Measurements from ENCODE around the gene NFKBIB.

NFKBIB gene

DNA sequence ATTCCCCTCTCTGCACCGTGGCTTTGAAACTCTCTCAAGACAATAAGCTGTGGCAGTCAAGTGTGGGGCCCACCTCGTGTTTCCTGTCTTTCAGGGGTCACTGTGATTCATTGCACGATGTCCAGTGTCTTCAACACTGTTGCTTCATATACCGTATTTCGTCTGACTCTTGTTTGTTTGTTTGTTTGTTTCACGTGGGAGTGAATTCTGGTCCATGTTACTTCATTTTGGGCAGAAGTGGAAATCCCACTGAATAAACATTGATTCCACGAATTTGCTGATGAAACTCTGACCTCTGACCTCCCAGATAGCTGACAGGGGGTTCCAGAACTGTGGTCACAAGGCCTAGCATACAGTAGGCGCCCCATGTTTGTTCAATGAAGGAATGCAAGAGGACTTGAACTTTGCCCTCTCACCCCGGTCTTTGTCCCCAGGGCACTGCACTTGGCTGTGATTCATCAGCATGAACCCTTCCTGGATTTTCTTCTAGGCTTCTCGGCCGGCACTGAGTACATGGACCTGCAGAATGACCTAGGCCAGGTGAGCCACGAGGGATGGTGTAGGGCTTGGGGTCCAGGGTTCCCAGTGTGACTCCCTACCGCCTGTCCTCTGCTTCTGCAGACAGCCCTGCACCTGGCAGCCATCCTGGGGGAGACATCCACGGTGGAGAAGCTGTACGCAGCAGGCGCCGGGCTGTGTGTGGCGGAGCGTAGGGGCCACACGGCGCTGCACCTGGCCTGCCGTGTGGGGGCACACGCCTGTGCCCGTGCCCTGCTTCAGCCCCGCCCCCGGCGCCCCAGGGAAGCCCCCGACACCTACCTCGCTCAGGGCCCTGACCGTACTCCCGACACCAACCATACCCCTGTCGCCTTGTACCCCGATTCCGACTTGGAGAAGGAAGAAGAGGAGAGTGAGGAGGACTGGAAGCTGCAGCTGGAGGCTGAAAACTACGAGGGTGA lies 5.1 kb downstream of the NFKBIB start:
- no peak for DNase-seq

DNA sequence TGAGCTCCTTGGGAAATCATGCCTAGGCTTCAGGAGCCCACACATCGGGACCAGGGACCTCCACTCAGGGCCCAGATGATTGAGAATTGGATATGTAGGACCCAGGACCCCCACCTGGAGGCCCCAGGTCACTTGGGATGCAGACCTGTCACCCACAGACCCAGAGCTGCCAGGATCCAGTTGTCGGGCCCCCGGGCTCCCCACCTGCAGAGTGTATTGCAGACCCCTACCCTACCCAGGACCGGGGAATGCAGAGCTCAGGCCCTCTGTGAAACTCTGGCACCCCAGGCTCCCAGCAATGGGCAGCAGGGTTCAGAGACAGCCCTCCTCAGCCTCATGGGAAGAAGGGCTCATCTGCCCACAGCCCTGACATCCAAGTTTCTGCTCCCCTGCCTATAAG lies 5.9 kb downstream of the NFKBIB start:
- DNase-seq: no peak

DNA sequence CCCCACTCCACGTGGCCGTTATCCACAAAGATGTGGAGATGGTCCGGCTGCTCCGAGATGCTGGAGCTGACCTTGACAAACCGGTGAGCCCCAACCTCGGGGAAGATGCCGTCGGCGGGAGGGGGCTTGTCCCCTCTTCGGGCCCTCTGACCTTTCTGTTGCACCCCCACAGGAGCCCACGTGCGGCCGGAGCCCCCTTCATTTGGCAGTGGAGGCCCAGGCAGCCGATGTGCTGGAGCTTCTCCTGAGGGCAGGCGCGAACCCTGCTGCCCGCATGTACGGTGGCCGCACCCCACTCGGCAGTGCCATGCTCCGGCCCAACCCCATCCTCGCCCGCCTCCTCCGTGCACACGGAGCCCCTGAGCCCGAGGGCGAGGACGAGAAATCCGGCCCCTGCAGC lies 7.5 kb downstream of the NFKBIB start:
- DNase-seq: no peak

DNA sequence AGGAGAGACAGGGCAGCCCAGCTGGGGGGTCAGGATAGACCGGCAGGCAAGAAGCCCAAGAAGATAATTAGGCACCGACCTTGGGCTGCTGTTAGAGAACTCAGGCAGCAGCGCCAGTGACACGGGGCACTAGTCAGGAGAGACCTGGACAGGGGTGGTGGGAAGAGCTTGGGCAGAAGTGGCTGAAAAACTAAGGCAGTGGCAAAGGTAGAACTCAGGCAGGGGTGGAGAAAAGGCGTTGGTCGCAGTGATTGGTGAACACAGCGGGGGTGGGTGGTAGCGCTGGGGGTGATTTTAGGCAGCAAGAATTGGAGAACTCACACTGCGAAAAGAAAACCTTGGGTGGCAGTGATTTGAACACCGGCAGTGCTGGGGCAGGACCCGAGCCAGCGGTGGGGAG lies 7.9 kb downstream of the NFKBIB start:
- DNase-seq: no peak

DNA sequence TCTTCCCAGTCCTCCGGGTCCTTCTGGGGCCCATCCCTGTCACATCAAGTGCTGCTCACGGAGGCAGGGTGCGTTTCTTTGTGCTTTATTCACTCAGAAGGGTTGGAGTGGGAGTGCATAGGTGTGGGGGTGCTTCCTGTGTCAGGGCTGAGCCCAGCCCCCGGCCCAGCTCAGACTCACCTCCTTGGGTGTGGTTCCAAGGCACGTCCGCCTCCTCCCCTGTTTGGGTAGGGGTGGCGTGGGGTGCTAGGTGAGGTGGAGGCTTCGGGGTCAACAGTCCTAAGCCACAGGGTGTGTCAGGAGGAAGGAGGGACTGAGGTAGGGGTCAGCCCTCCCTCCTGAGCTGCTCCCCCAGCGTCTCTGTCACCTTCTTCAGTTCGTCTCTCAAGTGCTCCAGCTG lies 9.1 kb downstream of the NFKBIB start:
- peak in 1 of 58 donors; percentile 24 for DNase-seq

DNA sequence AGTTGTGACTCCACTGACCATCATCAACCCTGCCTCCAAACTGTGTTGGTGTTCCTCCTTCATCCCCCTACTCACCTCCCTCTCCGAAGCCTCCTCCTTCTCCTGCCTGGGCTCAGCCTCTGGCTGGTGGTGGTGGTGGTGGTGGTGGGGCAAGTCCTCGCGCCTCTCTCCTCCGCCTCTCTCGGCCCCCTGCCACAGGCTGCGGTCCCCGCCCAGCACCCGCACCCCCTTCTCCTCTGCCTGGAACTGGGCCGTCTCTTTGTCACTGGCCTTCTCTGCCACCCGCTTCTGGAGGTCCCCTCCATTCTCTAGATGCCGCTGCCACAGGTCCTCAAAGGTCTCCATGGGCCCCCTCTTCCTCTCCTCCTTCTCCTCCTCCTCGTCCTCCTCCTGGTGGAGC lies 10.7 kb downstream of the NFKBIB start:
- no peak for DNase-seq

DNA sequence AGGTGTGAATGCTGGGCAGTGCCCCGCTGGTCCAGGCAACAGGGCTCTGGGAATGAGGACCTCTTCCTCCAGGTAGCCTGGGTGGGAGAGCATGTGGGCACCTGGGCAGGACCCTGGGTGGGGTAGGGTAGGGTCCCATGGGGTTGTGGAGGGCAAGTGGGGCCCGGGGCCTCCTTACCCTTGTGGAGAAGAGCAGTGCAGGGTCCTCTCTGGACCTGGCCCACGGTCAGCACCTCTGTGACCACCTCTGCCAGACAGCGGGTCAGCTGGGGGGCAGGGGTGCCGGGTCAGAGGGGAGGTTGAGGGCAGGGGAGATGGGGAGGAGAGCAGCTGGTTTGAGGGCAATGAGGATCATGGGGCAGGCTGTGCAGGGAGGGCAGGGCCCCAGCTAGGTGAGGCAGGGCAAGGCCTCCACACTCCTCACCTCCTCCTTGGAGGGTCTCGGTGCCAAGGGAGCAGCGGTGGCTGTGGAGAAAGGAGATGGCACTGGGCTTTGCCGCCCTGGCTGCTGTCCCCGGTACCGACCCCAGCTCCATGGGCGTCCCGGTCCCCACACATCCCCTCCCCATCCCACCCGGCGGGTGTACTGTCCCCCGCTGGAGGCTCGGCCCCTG lies 11.7 kb downstream of the NFKBIB start:
- no peak for DNase-seq

DNA sequence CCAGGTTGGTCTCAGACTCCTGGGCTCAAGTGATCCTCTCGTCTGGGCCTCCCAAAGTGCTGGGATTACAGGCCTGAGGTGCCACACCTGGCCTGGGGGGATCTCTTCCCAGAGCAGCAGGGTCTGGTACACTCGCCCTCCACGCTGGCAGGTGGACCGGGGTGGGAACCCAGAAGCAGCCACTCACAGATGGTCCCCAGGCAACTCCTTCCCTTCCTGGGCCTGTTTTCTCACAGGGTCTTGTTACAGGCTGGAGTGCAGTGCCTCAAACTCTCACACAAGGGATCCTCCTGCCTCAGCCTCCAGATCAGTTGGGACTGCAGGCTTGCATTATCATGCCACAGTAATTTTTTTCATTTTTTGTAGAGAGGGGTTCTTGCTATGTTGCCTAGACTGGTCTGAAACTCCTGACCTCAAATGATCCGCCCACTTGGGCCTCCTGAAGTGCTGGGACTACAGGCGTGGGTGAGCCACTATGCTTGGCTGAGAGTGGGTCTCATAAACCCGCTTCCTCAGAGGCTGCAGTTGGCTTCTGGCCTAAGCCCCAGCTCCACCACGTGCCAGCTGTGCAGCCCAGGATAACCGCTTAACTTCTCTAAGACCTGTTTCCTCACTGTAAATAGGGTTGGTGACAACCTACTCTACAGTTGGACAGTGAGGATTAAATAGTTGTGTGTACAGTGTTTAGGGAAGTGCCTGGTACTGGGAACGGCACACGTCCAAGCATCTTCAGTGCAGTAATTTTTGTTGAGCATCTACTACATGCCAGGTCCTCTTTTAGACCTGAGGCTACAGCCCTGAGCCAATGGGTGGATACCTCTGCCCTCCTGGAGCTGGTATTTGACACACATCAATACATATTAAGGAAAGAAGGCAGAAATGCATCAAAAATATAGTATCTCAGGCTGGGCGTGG lies 13.1 kb downstream of the NFKBIB start:
- no peak for DNase-seq

DNA sequence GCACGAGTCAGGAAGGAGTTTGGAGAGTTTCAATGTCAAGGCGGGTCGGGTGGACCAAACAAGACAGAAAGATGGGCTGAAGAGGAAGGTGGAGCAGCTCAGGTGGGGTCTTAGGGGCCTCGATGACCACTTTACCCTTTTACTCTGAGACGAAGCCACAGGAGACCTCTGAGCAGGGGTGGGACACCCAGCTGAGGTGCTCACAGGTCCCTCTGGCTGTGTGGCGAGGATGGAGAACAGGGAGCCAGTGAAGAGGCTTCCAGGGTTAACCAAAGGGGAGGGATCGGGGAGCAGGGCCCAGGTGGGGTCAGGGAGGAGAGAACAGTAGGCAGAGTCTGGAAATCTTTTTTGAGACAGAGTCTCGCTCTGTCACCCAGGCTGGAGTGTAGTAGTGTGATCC lies 14.2 kb downstream of the NFKBIB start:
- no peak for DNase-seq

DNA sequence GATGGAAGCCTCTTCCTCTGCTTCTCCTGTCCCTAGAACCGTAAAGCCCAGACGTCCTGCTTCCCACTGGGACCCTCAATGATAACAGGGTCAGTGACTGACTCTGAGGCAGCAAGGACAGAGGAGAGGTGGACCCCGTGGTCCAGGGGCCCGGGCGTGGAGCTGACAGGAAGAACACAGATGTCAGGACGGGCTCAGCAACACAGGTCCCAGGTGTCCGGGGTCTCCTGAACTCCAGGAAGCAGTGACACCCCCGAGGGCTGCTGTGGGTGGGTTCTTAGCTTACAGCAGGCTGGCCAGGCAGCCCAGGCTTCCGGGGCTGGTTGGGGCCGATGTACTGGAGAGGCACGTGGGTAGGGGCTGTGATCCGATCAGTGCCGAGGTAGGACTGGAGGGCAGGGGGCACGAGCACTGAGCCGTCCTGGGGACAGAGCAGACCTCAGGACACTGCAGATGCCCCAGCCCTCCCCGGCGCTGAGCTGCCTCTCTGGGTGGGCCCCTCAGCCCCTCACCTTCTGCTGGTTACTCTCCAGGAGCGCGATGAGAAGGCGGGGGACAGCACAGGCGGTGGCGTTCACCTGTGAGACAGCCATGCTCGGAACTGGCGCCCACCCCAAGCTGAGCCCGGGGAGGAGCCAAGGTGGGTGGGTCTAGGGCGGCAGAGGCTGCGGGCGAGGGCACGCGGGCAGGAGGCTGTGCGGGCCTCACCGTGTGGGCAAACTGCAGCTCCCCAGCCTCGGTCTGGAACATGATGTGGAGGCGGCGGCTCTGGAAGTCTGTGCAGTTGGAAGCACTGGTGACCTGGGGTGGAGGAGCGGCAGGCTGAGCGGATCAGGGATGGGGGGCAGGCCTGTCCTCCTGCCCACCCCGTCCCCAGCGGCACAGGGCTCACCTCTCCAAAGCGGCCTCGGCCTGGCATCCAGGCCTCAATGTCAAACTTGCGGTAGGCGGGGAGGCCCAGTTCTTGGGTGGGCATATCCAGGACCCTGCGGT lies 15.9 kb downstream of the NFKBIB start:
- no peak for DNase-seq

DNA sequence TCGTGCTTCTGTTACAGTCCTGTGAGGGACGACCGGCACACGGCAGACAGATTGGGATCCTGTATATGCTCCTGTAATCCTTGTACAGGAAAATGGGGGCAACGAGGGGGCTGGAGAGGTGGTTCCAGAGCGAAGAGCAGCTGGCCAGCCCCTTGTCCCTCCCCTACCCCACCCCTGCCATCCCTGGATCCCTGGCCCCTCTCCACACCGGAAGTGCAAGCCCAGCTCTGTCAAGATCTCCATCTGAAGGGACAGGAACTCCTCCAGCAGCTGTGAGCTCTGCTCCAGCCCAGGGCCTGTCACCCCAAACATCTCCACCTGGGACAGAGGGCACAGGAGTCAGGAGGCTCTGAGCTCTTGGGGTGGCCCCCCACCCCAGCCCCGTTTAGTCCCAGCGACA lies 17.7 kb downstream of the NFKBIB start:
- no peak for DNase-seq

DNA sequence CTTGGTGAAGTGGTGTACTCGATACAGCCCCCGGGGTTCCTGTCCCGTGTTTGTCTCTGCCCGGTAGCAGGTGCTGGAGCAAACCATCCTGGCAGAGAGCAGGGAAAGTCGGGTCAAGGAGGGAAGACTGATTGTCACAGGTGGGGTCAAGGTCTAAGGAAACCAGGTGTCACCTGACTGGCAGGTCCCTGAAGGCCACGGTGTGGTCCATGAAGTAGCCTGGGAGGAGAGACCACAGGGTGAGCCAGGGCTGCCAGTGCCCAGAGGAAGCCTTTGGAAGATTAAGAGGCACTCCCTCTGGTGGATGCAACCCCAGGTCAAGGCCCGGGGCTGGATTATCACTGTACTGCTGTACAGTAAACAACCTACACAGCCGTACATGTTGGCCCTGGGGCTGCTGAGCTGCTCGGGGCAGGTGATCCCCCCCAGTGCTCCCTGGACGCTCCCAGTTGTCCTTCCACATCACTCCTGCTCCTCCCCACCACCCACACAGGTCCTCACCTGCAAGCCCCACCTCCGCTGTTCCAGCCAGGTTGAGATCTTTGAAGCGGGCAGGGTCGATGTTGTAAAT lies 18.2 kb downstream of the NFKBIB start:
- DNase-seq: no peak

DNA sequence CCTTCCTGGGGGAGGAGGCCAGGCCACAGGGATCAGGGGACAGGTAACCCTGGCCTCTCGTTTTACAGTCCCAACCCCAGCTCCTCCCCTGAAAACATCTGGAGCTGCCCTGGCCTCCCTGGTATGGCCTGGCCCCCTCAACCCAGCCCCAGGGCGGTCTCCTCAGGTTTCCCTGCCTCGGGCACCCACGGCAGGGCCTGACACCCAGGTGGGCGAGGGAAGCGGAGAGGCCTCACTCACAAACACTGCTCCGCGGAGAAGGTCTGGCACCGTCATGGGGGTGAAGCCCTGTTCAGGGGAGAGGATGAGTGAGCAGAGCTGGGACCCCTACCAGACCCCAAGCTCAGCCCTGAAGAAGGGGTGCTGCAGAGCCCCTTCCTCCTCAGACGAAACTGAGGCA lies 18.8 kb downstream of the NFKBIB start:
- DNase-seq: no peak

DNA sequence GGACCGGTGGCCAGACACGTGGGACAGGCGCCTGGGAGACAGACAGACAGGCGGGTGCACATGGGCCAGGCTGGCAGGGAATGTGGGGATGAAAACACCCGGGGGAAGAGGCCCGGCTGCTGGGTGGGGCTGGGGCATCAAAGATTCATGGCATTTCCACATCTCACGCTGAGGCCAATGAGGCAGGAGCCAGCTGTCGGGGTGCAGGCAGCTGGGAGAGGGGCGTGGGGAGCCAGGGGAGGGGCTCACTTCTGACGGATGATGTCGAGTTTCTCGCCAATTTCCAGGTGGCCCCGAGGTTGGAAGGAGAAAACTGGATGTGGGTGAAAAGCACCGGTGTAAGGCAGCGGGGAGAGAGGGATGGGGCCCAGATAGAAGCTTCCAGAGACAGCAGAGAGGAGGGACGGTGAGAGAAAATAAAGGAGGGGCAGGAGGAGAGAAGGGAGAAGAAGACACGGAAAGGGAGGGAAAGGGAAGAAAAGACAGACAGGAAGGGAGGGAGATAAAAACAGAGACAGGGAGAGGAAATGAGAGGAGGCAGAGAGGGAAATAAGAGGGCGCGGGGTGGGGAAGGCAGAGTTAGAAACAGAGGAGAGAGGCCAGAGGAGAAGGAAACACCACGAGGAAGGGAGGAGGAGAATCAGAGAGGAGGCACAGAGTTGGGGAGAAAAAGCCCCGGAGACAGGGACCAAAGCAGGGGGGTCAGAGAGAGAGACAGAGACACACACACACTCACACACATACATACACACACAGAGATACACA lies 20.2 kb downstream of the NFKBIB start:
- no peak for DNase-seq

DNA sequence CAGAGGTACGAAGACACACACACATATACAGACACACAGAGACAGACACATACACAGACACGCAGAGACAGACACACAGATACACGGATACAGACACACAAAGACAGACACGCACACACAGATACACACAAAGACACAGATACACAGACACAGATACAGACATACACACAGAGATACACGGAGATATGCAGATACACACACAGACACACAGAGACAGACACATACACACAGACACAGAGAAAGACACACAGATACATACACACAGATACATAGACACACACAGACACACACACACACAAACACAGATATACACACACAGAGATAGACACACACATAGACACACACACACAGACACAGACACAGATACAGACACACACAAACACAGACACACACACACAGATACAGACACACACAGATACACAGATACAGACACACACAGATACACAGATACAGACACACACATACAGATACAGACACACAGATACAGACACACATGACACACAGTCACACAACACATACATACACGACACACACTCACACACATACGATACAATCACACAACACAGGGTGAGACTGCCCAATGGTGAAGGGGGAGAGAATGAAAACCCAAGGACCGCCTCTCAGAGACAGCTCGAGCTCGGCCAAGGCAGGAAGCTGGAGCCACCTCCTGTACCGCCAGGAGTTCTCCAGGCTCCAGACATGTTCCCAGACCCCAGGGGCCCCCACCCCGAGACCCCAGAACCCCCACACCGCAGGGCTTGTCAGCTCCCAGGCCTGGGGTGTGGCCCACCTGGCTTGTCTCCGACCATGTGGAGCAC lies 21.0 kb downstream of the NFKBIB start:
- DNase-seq: no peak

DNA sequence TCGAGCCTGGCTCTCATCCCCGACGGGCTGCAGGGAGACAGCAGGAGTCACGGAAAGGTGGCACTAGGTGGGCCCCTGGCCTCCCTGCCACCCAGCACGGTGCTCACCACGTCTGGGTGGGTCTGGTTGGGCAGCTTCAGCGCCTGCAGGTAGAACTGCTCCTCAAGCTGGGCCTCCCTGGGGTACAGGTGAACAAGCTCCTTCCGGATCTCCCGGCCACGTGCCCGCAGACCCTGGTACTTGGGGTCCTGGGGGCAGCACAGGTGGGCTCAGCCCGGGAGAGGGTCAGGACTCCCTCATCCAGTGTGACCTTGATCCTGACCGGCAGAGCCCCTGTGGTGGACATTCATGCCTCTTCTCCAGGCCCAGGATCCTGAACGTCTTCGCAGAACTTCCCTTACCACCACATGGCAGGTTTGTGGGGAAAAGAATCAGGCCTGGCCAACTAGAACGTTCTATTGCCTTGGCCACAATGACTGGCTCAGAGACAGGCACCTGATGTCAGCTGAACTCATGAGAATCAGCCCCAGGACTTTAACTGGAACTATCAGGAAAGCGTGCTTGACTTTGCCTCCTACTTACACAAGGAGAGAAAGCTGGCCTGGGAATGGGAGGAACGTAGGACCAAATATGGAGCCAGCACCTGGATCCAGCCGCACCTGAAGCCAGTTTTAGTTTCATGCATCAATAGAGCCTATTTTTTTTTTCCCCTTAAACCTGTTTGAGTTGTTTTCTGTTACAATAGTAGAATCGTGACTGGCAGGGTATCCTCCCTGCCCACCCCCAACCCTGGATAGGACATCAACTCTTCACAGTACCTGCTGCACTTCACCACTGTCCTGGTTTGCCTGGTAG lies 21.9 kb downstream of the NFKBIB start:
- no peak for DNase-seq

DNA sequence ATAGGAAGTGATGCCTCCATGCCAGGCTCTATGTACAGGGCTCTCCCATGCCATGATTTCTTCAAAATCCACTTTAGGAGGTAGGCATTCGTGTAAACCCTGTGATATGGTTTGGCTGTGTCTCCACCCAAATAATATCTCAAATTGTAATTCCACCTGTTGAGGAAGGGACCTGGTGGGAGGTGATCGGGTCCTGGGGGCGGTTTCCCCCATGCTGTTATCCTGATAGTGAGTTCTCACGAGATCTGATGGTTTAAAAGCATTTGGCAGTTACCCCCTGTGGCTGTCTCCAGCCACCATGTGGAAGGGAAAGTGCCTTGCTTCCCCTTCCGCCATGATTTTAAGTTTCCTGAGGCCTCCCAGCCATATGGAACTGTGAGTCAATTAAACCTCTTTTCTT lies 22.7 kb downstream of the NFKBIB start:
- DNase-seq: no peak

DNA sequence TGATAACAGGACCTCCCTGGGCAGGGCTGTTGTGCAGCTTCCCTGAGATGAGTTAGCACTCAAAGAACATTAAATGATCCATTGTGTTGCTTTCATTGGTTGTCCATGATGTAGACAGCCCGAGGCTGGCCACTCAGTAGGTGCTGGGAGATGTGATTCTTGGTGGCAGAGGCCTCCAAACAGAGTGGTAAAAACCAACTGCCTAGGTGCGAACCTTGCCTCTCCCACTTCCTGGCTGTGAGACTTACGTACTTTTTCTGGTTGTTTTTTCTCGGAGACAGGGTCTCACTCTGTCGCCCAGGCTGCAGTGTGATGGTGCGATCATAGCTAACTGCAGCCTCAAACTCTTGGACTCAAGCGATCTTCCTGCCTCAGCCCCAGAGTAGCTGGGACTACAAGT lies 24.6 kb downstream of the NFKBIB start:
- no peak for DNase-seq

Data from anterior cingulate cortex (tissue), 58 donors.